ENCODE data around the gene IMPA2.
"Not testable (repeated sequence)": the region's sequence is repeated elsewhere in the genome, so short reads cannot be mapped to it uniquely, and the experiment has no call there.

The IMPA2 gene

GRCh38 chr18:12049978-12050811 is 68.9 kb downstream of the IMPA2 start:
- no peak for DNase-seq (ENCODE audit: low spot score)

- no peak for DNase-seq (ENCODE audit: low spot score)
These were observed 71.6 kb downstream of the IMPA2 start for GRCh38 chr18:12052866-12053265.

DNA sequence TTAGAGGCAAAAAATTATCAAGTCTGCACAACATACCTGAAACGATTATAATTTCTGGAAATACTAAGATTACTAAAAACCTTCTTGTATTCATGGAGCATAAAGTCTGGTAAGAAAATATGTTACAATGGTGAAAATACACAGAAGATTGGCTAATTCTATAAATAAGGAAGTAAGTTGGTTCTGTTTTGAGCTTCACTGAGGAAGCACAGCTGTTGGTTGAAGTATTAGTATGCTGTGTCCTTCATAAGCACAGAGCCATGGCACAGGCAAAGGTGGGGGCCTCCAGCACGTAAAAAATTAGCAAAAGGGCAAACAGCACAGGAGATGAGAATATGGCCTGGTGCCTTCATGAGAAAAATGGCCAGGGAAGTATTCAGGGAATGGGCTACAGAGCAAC is 72.0 kb downstream of the IMPA2 start:
- DNase-seq (ENCODE audit: low spot score) = no peak

- DNase-seq (ENCODE audit: low spot score) = no peak
These were observed 75.0 kb downstream of the IMPA2 start for GRCh38 chr18:12056034-12056883.

GRCh38 chr18:12056884-12057402 is 75.6 kb downstream of the IMPA2 start:
- DNase-seq (ENCODE audit: low spot score) = no peak

DNA sequence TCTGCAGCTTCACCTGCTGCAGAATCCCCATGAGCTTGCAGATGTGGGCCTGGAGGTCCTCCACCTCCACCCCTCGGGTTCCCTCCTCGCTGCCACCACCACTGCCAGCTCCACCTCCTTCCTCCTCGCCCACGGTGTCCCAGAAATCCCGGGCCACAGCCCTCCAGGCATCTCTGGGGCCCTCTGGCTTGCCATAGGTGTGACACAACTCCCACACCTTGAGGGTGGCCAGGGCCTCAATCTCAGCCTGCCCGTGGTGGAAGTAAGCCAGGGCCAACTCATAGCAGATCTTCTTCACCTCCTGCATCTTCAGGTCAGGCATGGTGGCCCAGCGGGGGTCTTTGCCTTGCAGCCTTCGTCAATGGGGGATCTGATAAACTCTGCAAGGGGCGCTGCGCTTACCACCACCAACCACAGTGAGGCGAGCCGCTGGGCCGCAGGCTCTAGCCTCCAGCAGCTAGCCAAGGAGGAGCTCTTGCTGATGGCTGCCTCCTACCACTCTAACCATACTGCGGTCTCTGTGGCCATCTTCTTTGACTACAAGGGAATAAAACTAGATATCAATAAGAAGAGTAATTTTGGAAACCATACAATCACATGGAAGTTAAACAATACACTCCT is 76.2 kb downstream of the IMPA2 start:
- DNase-seq (ENCODE audit: low spot score) = no peak

GRCh38 chr18:12059334-12060181 is 78.3 kb downstream of the IMPA2 start:
- peak; percentile 38 for DNase-seq (ENCODE audit: low spot score)

GRCh38 chr18:12060182-12060870 is 79.0 kb downstream of the IMPA2 start:
- DNase-seq (ENCODE audit: low spot score) = peak; percentile 39

DNA sequence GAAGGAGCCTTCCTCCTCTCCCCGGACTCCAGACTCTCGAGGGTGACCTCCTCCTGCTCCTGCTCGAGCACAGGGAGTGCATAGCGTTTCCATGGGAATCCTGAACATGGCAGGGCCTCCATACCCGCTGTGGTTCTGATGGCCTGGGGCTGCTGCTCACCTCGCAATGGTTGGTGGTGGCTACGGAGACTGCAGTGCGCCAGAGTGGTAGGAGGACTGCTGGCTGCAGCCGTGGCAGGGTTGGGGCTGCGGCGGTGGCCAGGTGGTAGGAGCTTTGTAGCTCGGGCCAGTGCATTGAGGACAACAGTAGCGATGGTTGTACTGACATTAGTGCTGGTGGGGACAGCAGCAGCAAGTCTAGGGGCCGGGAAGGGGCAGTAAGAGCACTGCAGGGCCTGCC is 80.4 kb downstream of the IMPA2 start:
- no peak for DNase-seq (ENCODE audit: low spot score)

- DNase-seq (ENCODE audit: low spot score) = no peak
These were observed 81.7 kb downstream of the IMPA2 start for GRCh38 chr18:12062974-12063373.

DNA sequence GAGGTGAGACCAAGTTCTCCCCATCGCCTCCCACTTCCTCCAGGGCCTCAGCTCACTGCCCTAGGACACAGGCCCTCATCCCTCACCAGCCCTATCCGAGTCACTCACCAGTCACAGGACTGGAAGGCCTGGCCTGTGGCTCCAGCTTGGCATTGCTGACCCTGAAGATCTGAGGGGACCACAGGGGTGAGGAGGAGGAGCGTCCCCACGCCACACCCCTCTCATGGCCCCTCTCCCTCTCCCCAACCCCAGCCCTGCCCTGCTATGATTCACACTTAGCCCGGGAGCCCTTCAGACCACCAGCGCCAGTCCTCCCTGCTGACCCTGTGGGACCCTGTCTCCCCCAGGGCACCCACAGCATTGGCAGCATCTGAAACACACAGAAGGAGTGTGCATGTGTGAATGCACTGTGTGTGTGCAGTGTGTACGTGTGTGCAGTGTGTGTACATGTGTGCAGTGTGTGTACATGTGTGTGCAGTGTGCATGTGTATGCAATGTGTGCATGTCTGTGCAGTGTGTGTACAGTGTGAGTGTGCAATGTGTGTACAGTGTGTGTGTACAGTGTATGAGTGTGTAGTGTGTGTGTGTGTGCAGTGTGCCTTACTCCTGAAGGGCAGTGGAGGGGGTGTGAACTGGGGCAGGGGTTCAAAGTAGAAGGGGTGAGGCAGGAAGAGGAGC is 82.9 kb downstream of the IMPA2 start:
- DNase-seq (ENCODE audit: low spot score) = no peak

DNA sequence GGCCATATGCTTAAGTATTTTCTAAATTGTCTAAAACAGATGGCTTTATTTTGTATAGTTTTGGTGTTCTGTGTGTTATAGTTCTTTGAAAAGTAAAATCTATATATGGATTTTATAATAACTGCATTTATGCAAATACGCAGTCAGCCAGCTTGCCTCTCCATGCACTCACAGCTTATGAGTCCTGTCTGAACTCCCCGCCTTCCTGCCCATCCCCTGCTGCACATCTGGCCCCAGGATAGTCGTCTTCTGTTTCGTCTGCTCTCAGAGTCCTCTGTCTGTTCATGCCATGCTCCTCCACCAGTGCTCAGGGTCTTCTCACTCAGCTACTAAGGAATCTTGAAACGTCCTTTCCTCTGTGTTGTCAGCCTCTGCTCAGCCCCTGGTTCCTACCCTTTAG is 84.1 kb downstream of the IMPA2 start:
- DNase-seq (ENCODE audit: low spot score) = no peak

DNA sequence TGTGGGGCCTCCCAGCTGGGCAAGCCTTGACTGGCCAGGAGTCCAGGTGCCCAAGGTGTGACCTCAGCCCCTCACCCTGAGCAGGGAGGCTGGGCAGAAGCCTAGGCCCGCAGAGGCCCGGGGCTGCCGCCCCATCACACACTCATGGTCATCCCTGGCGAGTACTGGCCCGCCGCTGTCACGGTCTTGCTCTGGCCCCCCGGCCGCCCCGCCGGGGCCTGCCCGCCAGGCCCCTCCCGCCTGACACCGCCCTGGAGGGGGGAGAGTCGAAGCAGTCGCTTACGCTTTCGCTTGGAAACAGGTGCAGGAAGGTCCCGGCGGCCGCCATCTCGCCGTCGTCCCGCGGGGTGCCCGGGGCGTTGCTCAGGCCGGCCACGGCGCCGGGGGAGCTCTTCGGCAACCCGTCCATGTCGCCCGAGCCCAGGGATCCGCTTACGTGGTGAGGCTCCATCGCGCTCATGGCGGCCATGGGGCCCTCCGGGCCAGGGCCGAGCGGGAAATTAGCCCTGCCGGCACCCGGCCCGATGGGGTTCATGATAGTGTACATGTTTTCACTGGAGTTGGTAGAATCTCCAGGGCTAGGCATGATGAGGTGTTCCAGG is 85.7 kb downstream of the IMPA2 start:
- no peak for DNase-seq (ENCODE audit: low spot score)

GRCh38 chr18:12067671-12068070 is 86.4 kb downstream of the IMPA2 start:
- no peak for DNase-seq (ENCODE audit: low spot score)

GRCh38 chr18:12068316-12068949 is 87.1 kb downstream of the IMPA2 start:
- not testable (repeated sequence) for DNase-seq (ENCODE audit: low spot score)

- no peak for DNase-seq (ENCODE audit: low spot score)
These were observed 87.6 kb downstream of the IMPA2 start for GRCh38 chr18:12068950-12069320.

- DNase-seq (ENCODE audit: low spot score) = not testable (repeated sequence)
These were observed 89.8 kb downstream of the IMPA2 start for GRCh38 chr18:12071066-12071465.

- DNase-seq (ENCODE audit: low spot score) = no peak
These were observed 91.7 kb downstream of the IMPA2 start for GRCh38 chr18:12072996-12073395.

DNA sequence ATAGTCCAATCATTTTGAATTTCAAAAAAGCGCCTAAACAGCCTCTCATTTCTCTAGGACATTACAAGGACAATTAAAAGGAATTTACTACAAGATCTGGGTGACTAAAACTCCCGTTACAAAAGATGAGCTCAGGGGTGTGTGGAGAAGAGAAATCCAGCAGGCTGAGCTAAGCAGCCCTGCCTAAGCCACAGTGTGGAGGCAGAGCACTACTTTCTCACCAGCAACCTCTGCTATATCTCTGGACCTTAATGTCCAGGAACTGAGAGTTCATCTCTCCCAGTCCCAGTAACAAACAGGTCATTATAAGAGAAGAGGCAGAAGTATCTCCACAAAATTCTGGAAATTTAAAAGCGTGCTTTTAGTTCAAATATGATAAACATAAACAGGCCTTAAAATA is 93.4 kb downstream of the IMPA2 start:
- DNase-seq (ENCODE audit: low spot score) = no peak
